ENCODE measurements around the gene BMP7. TPM values are rescaled to one million over a fixed set of nuclear protein-coding genes. Genes with fewer than 3 reads are reported as not detected.

BMP7 gene
- total RNA-seq, 1 experiment from 2014 or later = 7.5 TPM

DNA sequence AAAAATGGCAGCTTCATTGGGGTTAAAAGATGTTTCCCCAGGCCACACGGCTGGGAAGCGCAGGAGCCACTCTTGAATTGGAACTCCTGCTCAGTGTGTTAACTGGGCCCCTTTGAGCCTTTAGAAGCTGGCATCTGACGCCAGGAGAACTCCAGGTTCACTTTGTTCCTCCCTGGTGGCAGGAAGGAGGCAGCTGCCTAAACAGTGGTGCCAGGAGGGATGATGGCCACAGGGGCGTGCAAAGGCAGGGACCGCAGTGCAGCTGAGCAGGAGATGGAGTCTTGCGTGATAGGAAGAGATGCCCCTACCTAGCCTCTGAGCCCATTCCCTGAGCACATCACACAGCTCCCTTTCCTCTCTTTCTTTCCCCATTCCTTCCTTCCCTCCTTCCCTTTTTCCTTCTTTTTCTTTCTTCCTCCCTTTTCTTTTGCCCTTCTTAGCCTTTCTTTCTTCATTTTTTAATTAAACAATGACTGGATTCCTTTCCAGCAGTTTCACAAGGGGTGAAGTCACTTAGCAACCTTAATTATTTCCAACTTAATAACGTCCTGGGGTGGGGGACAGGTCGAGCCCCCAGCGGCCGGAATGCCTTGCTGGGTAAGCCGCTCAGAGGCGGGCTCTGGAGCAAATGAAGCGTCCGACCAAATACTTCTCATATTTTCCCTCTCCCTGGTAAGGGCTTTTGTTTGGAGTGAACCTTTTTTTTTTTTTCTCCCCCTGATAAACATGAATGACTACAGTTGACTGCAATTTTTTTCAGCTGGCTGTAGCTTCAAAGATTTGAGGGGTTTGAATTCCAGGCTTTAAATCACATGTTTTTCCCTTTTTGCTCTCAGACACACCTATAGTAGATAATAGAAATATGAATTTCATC, 20.8 kb upstream of the BMP7 start:
- BruUV-seq (replicated peaks) = no TSS peak
- POLR2A ChIA-PET (ENCODE audit: low non-redundant PET) = no interaction called here

GRCh38 chr20:57283860-57284259, 17.4 kb upstream of the BMP7 start:
- Histone ChIP-seq H3K27ac (ENCODE audit: low read depth, low read length, poor library complexity, severe bottlenecking) (no peak overlapping the region), H3K4me3 (ENCODE audit: low read depth, low read length, poor library complexity, severe bottlenecking) (no peak overlapping the region), H3K4me1 (ENCODE audit: insufficient read depth, low read length, poor library complexity, severe bottlenecking) (no peaks in the 10 kb centered on the region), H3K36me3 (ENCODE audit: insufficient read depth, low read length, poor library complexity, severe bottlenecking) (no peaks in the 10 kb centered on the region), H3K27me3 (replicated peaks; ENCODE audit: insufficient read depth, low read depth, low read length, poor library complexity) (peaks cover 60% of the 10 kb centered on the region), H3K9me3 (ENCODE audit: low read depth, low read length, poor library complexity, severe bottlenecking) (no peaks in the 10 kb centered on the region)
- BruUV-seq (replicated peaks) = no TSS peak
- intact Hi-C loops (cut with micrococcal nuclease; ENCODE audit: unreplicated experiment) = no loop called here
- TF ChIP-seq, protein P1, sequence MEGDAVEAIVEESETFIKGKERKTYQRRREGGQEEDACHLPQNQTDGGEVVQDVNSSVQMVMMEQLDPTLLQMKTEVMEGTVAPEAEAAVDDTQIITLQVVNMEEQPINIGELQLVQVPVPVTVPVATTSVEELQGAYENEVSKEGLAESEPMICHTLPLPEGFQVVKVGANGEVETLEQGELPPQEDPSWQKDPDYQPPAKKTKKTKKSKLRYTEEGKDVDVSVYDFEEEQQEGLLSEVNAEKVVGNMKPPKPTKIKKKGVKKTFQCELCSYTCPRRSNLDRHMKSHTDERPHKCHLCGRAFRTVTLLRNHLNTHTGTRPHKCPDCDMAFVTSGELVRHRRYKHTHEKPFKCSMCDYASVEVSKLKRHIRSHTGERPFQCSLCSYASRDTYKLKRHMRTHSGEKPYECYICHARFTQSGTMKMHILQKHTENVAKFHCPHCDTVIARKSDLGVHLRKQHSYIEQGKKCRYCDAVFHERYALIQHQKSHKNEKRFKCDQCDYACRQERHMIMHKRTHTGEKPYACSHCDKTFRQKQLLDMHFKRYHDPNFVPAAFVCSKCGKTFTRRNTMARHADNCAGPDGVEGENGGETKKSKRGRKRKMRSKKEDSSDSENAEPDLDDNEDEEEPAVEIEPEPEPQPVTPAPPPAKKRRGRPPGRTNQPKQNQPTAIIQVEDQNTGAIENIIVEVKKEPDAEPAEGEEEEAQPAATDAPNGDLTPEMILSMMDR (conservative IDR thresholded peaks at IDR 0.05; ENCODE audit: low read depth, low read length) = no peak
- no peak for TF ChIP-seq EZH2 (IDR thresholded peaks at IDR 0.05; ENCODE audit: borderline replicate concordance, low read depth, low read length, poor library complexity, severe bottlenecking)
- ChIA-PET CTCF (no interaction called here), POLR2A (ENCODE audit: low non-redundant PET) (no interaction called here)
- DNase-seq (ENCODE audit: low spot score) = no peak

More for the DNA sequence above, 20.8 kb upstream of the BMP7 start:
- no peak for TF ChIP-seq EZH2 (IDR thresholded peaks at IDR 0.05; ENCODE audit: borderline replicate concordance, low read depth, low read length, poor library complexity, severe bottlenecking)
- TF ChIP-seq, protein P1 (conservative IDR thresholded peaks at IDR 0.05; ENCODE audit: low read depth, low read length) = no peak
- H3K4me1 ChIP-seq (ENCODE audit: insufficient read depth, low read length, poor library complexity, severe bottlenecking) = no peaks in the 10 kb centered on the region
- no peak overlapping the region for H3K27ac ChIP-seq (ENCODE audit: low read depth, low read length, poor library complexity, severe bottlenecking)
- H3K36me3 ChIP-seq (ENCODE audit: insufficient read depth, low read length, poor library complexity, severe bottlenecking) = no peaks in the 10 kb centered on the region
- no peak for DNase-seq (ENCODE audit: low spot score)
- no peak overlapping the region for H3K4me3 ChIP-seq (ENCODE audit: low read depth, low read length, poor library complexity, severe bottlenecking)
- peaks cover 91% of the 10 kb centered on the region for H3K27me3 ChIP-seq (replicated peaks; ENCODE audit: insufficient read depth, low read depth, low read length, poor library complexity)
- CTCF ChIA-PET = no interaction called here
- H3K9me3 ChIP-seq (ENCODE audit: low read depth, low read length, poor library complexity, severe bottlenecking) = no peaks in the 10 kb centered on the region
- intact Hi-C loops (cut with micrococcal nuclease; ENCODE audit: unreplicated experiment) = no loop called here

DNA sequence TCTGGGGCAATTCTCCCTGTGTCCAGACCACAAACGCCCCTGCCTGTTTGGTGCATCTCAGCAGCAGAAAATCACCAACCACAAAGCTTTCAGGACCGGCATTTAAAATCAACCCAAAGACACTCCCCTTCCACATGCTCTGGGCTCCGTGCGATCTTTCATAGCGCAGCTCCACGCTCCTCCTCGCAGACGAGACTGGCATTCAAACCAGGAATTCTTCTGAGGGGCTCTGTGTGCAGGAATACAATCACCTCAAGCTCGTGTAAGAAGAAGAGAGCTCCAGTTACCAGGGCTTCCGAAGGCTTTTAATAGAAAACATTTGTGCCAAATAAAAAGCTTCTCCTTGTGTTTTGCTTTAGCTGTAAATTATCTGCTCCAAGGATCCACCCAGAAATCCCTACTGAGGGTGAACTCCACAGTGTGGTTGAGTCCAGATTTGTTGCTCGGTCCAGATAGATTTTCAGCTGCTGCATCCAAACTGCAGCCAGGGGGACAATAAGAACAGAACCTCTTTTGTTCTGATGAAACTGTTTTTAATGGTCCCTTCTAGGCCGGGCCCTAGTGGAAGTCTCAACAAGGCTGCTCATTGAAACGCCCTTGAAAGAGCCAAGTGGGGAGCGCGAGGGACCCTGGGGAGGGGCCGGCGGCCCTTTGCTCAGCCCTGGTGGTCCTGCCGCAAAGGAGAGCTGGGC, 16.4 kb upstream of the BMP7 start:
- no peak for TF ChIP-seq EZH2 (IDR thresholded peaks at IDR 0.05; ENCODE audit: borderline replicate concordance, low read depth, low read length, poor library complexity, severe bottlenecking)
- TF ChIP-seq, protein P1 (conservative IDR thresholded peaks at IDR 0.05; ENCODE audit: low read depth, low read length) = no peak
- Histone ChIP-seq H3K4me1 (ENCODE audit: insufficient read depth, low read length, poor library complexity, severe bottlenecking) (no peaks in the 10 kb centered on the region), H3K36me3 (ENCODE audit: insufficient read depth, low read length, poor library complexity, severe bottlenecking) (no peaks in the 10 kb centered on the region), H3K9me3 (ENCODE audit: low read depth, low read length, poor library complexity, severe bottlenecking) (no peaks in the 10 kb centered on the region), H3K27ac (ENCODE audit: low read depth, low read length, poor library complexity, severe bottlenecking) (no peak overlapping the region), H3K4me3 (ENCODE audit: low read depth, low read length, poor library complexity, severe bottlenecking) (no peak overlapping the region), H3K27me3 (replicated peaks; ENCODE audit: insufficient read depth, low read depth, low read length, poor library complexity) (peaks cover 50% of the 10 kb centered on the region)
- BruUV-seq (replicated peaks) = no TSS peak
- CTCF ChIA-PET = interaction anchor here (0.6 kb wide), 1 partner anchor 67 kb away, joined by 3 read pairs; no protein-coding TSS in a partner anchor
- DNase-seq (ENCODE audit: low spot score) = no peak
- intact Hi-C loops (cut with micrococcal nuclease; ENCODE audit: unreplicated experiment) = no loop called here
- POLR2A ChIA-PET (ENCODE audit: low non-redundant PET) = no interaction called here

All from A673 (cell line).